Measurements from ENCODE around the gene MEN1. TPM values are rescaled to one million over a fixed set of nuclear protein-coding genes. Genes with fewer than 3 reads are reported as not detected.

MEN1 gene
- total RNA-seq, 2 experiments from 2014 or later = 16.4 to 17.7 TPM

GRCh38 chr11:64855596-64856304 lies 45.4 kb upstream of the MEN1 start:
- H3K36me3 ChIP-seq (ENCODE audit: insufficient read depth, low read length) = peaks cover 72% of the 10 kb centered on the region
- H3K27me3 ChIP-seq (ENCODE audit: control insufficient read depth in 1 of 2, insufficient read depth in 2 of 2, low read length in 2 of 2) = no peaks in the 10 kb centered on the region
- H3K4me1 ChIP-seq (ENCODE audit: insufficient read depth, low read length) = peaks cover 100% of the 10 kb centered on the region
- no peak for ATAC-seq (ENCODE audit: poor library complexity)
- Mint-ChIP-seq H3K27me3 (no peaks in the 10 kb centered on the region), H3K9me3 (no peaks in the 10 kb centered on the region), H3K36me3 (ENCODE audit: low read depth) (peaks cover 84% of the 10 kb centered on the region), H3K4me1 (ENCODE audit: low read depth) (peaks cover 92% of the 10 kb centered on the region), H3K27ac (peak overlapping the region; percentile 91), H3K4me3 (peak overlapping the region; percentile 77)
- ChIA-PET CTCF (interaction anchor here (2.9 to 12.7 kb wide), 2 partner anchors 23 to 31 kb away, joined by 12 to 136 read pairs; partner anchors contain the start of gene EHD1), POLR2A (interaction anchor here (12.4 to 27.2 kb wide), 2 partner anchors 8 to 25 kb away, joined by 293 to 767 read pairs; partner anchors contain the start of gene EHD1)
- TF ChIP-seq CTCF (IDR thresholded peaks at IDR 0.05) = no peak
- H3K27ac ChIP-seq (ENCODE audit: low read depth in 1 of 2, low read length in 2 of 2) = peak overlapping the region; percentile 59 to 79
- intact Hi-C loops (cut with DNase I, micrococcal nuclease) = no loop called here
- DNase-seq = peak in 2 of 14 experiments; percentile 48 to 58
- no peaks in the 10 kb centered on the region for H3K9me3 ChIP-seq (ENCODE audit: control insufficient read depth in 1 of 2, insufficient read depth in 1 of 2, low read length in 2 of 2)
- no peak overlapping the region for H3K4me3 ChIP-seq (ENCODE audit: low read length)

GRCh38 chr11:64854534-64855502 lies 44.5 kb upstream of the MEN1 start:
- POLR2A ChIA-PET = interaction anchor here (2.0 to 27.2 kb wide), 3 partner anchors 9 to 76 kb away, joined by 8 to 767 read pairs (median 293); partner anchors contain the start of genes EHD1 and SF1
- H3K36me3 ChIP-seq (ENCODE audit: insufficient read depth, low read length) = peaks cover 67% of the 10 kb centered on the region
- Mint-ChIP-seq H3K9me3 (no peaks in the 10 kb centered on the region), H3K4me1 (ENCODE audit: low read depth) (peaks cover 89% of the 10 kb centered on the region), H3K4me3 (peak overlapping the region; percentile 77), H3K27ac (peak overlapping the region; percentile 91), H3K36me3 (ENCODE audit: low read depth) (peaks cover 79% of the 10 kb centered on the region), H3K27me3 (no peaks in the 10 kb centered on the region)
- no peaks in the 10 kb centered on the region for H3K9me3 ChIP-seq (ENCODE audit: control insufficient read depth in 1 of 2, insufficient read depth in 1 of 2, low read length in 2 of 2)
- intact Hi-C loops (cut with DNase I, micrococcal nuclease) = no loop called here
- no peak overlapping the region for H3K4me3 ChIP-seq (ENCODE audit: low read length)
- no peak for ATAC-seq (ENCODE audit: poor library complexity)
- H3K4me1 ChIP-seq (ENCODE audit: insufficient read depth, low read length) = peaks cover 100% of the 10 kb centered on the region
- H3K27me3 ChIP-seq (ENCODE audit: control insufficient read depth in 1 of 2, insufficient read depth in 2 of 2, low read length in 2 of 2) = no peaks in the 10 kb centered on the region
- CTCF ChIA-PET = interaction anchor here (2.9 to 12.7 kb wide), 2 partner anchors 24 to 32 kb away, joined by 12 to 136 read pairs; partner anchors contain the start of gene EHD1
- TF ChIP-seq CTCF (IDR thresholded peaks at IDR 0.05) = no peak
- peak in 5 of 14 experiments; percentile 52 to 79 (median 67) for DNase-seq
- H3K27ac ChIP-seq (ENCODE audit: low read depth in 1 of 2, low read length in 2 of 2) = peak overlapping the region; percentile 59 to 79

- Mint-ChIP-seq H3K9me3 (no peaks in the 10 kb centered on the region), H3K36me3 (ENCODE audit: low read depth) (peaks cover 72% of the 10 kb centered on the region), H3K27ac (peak overlapping the region; percentile 81), H3K4me1 (ENCODE audit: low read depth) (peaks cover 89% of the 10 kb centered on the region), H3K4me3 (peak overlapping the region; percentile 66), H3K27me3 (no peaks in the 10 kb centered on the region)
- DNase-seq (no peak), ATAC-seq (ENCODE audit: poor library complexity) (no peak)
- ChIA-PET POLR2A (interaction anchor here (1.3 to 27.2 kb wide), 4 partner anchors 10 to 75 kb away, joined by 4 to 767 read pairs (median 150); partner anchors contain the start of genes EHD1 and SF1), CTCF (interaction anchor here (3.7 to 12.7 kb wide), 2 partner anchors 24 to 33 kb away, joined by 21 to 136 read pairs; partner anchors contain the start of gene EHD1)
- Histone ChIP-seq H3K4me3 (ENCODE audit: low read length) (no peak overlapping the region), H3K27ac (ENCODE audit: low read depth in 1 of 2, low read length in 2 of 2) (peak overlapping the region; percentile 76 to 79), H3K36me3 (ENCODE audit: insufficient read depth, low read length) (peaks cover 63% of the 10 kb centered on the region), H3K9me3 (ENCODE audit: control insufficient read depth in 1 of 2, insufficient read depth in 1 of 2, low read length in 2 of 2) (no peaks in the 10 kb centered on the region), H3K4me1 (ENCODE audit: insufficient read depth, low read length) (peaks cover 100% of the 10 kb centered on the region), H3K27me3 (ENCODE audit: control insufficient read depth in 1 of 2, insufficient read depth in 2 of 2, low read length in 2 of 2) (no peaks in the 10 kb centered on the region)
- intact Hi-C loops (cut with DNase I, micrococcal nuclease) = no loop called here
- TF ChIP-seq CTCF (IDR thresholded peaks at IDR 0.05) = no peak
Measured at GRCh38 chr11:64854157-64854533, 43.8 kb upstream of the MEN1 start.

Measured in CD4-positive, alpha-beta T cell (primary cell).